Upper lobe of right lung (tissue), 1 donor: Measurements from ENCODE around the gene STK40. TPM values are rescaled to one million over a fixed set of nuclear protein-coding genes. Genes with fewer than 3 reads are reported as not detected.

Source experiments
- ATAC-seq: fragments of 200-7000 bp; cut with Tn5 transposase; one replicate; pipeline ENCODE4 v1.9.1; 2020; ENCODE audit warnings: mild to moderate bottlenecking, moderate library complexity
- DNase-seq: peaks from one replicate; pipeline ENCODE4 v3.0.0-alpha.2; 2020
- H3K27ac ChIP-seq: fragments of 200-600 bp; one replicate; pipeline ENCODE4 v1.8.0; 2022
- H3K27me3 ChIP-seq: fragments of 200-600 bp; one replicate; pipeline ENCODE4 v1.8.0; 2022; ENCODE audit warnings: mild to moderate bottlenecking
- H3K36me3 ChIP-seq: fragments of 200-600 bp; one replicate; pipeline ENCODE4 v1.8.0; 2022
- H3K4me1 ChIP-seq: fragments of 200-600 bp; one replicate; pipeline ENCODE4 v1.8.0; 2022
- H3K4me3 ChIP-seq: fragments of 200-600 bp; one replicate; pipeline ENCODE4 v1.8.0; 2022; ENCODE audit warnings: mild to moderate bottlenecking
- H3K9me3 ChIP-seq: fragments of 200-600 bp; one replicate; pipeline ENCODE4 v1.8.0; 2022
- intact Hi-C: fragments of 100-400 bp; cut with DNase I; formaldehyde crosslinking; loops from one replicate; pipeline ENCODE4 v1.11.0; 2022
- total RNA-seq: library from RNA; stranded (reverse); fragmentation: NEBNext Ultra II Directional; extraction: Animal tissue kit (Norgen Biotek cat#: 25700); gene quantifications from one replicate; pipeline ENCODE4 v1.2.1, GENCODE V29; 2021
- TF ChIP-seq, protein P1 (sequence below): fragments of 200-600 bp; IDR thresholded peaks from one replicate; pipeline ENCODE4 v1.8.0; 2022; ENCODE audit warnings: antibody characterized with exemption
- donor health status: DM: no; HTN: yes; CAD: no; lungs with severe emphysema.

Gene STK40
- total RNA-seq, 1 donor from 2014 or later, result 78.9 TPM

DNA sequence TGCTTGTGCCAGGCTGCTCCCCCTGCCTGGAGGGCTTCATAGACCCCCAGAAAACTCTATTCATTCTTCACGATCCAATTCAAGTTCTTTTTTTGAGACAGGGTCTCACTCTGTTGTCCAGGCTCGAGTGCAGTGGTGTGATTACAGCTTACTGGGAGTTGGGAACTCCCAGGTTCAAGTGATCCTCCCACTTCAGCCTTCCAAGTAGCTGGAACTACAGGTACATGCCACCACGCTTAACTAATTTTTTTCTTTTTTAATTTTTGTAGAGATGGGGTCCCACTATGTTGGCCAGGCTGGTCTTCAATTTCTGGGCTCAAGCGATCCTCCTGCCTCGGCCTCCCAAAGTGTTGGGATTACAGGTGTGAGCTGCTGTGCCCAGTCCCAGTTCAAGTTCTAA lies 4.3 kb downstream of the STK40 start:
- DNase-seq (no peak), ATAC-seq (no peak)
- no peaks in the 10 kb centered on the region for H3K9me3 ChIP-seq
- H3K36me3 ChIP-seq, result no peaks in the 10 kb centered on the region
- H3K27ac ChIP-seq, result peak overlapping the region; percentile 80
- TF ChIP-seq, protein P1, sequence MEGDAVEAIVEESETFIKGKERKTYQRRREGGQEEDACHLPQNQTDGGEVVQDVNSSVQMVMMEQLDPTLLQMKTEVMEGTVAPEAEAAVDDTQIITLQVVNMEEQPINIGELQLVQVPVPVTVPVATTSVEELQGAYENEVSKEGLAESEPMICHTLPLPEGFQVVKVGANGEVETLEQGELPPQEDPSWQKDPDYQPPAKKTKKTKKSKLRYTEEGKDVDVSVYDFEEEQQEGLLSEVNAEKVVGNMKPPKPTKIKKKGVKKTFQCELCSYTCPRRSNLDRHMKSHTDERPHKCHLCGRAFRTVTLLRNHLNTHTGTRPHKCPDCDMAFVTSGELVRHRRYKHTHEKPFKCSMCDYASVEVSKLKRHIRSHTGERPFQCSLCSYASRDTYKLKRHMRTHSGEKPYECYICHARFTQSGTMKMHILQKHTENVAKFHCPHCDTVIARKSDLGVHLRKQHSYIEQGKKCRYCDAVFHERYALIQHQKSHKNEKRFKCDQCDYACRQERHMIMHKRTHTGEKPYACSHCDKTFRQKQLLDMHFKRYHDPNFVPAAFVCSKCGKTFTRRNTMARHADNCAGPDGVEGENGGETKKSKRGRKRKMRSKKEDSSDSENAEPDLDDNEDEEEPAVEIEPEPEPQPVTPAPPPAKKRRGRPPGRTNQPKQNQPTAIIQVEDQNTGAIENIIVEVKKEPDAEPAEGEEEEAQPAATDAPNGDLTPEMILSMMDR, result no peak
- H3K4me3 ChIP-seq, result no peak overlapping the region
- intact Hi-C loops, result no loop called here
- H3K4me1 ChIP-seq, result peaks cover 54% of the 10 kb centered on the region
- H3K27me3 ChIP-seq, result no peaks in the 10 kb centered on the region

DNA sequence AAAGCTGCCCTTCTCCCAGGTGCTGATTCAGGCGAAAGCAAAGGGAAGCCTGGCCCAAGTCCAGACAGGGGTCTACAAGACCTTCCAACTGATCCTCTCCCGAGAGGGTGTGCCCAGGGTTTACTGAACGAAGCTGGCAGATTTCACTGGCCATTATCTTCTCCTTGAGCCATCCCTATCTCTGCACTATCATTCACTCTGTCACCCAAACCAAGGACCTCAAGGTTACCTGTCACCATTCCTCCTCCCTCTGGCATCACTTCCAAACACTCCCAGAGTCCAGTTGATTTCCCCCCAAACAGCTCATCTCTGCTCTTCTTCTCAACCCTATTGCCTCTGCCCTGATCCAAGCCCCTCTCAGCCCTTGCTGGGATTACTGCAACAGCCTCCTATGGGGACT lies 4.9 kb downstream of the STK40 start:
- Histone ChIP-seq H3K4me3 (no peak overlapping the region), H3K9me3 (no peaks in the 10 kb centered on the region), H3K4me1 (peaks cover 59% of the 10 kb centered on the region), H3K36me3 (no peaks in the 10 kb centered on the region), H3K27ac (peak overlapping the region; percentile 80), H3K27me3 (no peaks in the 10 kb centered on the region)
- no peak for DNase-seq
- no peak for ATAC-seq
- intact Hi-C loops, result no loop called here
- TF ChIP-seq, protein P1, result no peak

DNA sequence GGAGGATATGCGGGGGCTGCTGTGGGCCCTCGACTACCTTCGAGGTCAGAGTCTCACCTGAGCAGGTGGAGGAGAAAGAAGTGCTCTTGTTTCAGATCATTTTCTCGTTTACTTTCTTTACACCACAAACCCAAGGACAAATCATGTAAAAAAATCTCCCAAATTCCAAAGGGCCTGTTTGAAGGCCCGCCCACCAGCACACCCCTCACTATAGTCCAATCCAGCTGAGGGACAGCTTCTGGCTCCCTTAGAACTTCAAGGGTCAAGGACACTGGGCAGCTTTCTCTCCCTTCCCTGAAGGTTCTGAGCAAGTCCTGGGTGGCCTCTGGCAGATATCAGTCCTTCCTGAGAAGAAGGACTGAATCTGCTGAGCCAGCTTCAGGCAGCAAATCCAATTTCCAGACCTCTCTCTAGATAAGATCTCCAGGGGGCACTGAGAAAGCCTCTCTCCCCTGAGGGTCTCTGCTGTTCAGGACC lies 5.5 kb downstream of the STK40 start:
- H3K27me3 ChIP-seq, result no peaks in the 10 kb centered on the region
- DNase-seq (no peak), ATAC-seq (peak; percentile 18)
- H3K4me3 ChIP-seq, result no peak overlapping the region
- TF ChIP-seq, protein P1, result no peak
- intact Hi-C loops, result no loop called here
- H3K36me3 ChIP-seq, result no peaks in the 10 kb centered on the region
- H3K4me1 ChIP-seq, result peaks cover 65% of the 10 kb centered on the region
- H3K9me3 ChIP-seq, result no peaks in the 10 kb centered on the region
- H3K27ac ChIP-seq, result peak overlapping the region; percentile 80

DNA sequence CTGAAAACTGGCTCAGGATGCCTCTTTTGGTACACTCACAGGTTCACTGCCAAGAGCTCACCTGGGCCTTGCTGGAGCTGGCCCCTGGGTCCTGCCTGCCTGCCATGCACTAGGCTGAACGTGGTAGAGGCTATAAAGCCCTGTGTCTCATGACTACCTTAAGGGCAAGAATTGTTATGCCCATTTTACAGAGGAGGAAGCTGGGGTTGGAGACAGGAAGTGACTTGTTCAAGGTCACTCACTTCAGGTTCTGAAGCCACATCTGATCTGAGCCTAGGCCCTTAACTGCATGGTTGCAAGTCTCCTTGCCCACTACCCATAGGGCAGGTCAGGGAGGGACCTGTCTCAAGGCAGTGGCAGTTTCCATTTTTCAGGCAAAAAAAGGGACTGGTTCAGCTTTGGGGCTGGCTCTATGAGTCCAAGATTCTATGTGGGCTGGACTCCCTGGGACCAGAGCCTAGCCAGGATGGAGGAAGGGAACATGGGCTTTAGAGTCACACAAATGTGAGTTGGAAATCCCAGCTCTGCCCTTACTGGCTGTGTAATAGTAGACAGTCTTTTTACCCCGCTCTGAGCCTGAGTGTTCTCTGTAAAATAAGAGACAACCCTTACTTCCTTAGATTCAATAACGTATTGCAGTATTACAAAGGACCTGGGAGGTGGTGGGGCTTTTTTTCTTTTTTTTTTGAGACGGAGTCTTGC lies 7.8 kb downstream of the STK40 start:
- Histone ChIP-seq H3K4me1 (peaks cover 72% of the 10 kb centered on the region), H3K4me3 (no peak overlapping the region), H3K36me3 (no peaks in the 10 kb centered on the region), H3K27me3 (no peaks in the 10 kb centered on the region), H3K9me3 (no peaks in the 10 kb centered on the region), H3K27ac (peak overlapping the region; percentile 56)
- TF ChIP-seq, protein P1, result no peak
- intact Hi-C loops, result no loop called here
- DNase-seq (no peak), ATAC-seq (no peak)

DNA sequence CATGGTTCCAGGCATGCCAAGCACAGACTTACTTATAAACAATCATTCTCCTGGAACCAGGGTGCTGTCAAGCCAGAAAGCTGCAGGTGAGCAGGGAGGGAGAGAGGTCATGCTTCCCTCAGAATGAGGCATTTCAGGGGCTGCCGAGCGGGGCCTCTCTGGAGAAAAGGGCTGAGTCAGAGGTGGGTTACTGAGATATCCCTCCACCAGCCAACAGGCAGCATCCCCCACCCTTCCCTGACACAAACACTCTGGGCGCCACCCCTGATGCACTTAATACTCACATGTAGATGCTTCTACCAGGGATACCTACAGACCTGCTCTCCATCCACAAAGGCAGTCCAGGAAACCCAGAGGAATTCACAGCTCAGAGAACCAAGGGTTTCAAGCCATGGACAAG lies 13.1 kb downstream of the STK40 start:
- TF ChIP-seq, protein P1, result no peak
- no peaks in the 10 kb centered on the region for H3K27me3 ChIP-seq
- ATAC-seq, result no peak
- intact Hi-C loops, result no loop called here
- peaks cover 68% of the 10 kb centered on the region for H3K4me1 ChIP-seq
- H3K27ac ChIP-seq, result peak overlapping the region; percentile 96
- no peak for DNase-seq
- H3K4me3 ChIP-seq, result no peak overlapping the region
- H3K36me3 ChIP-seq, result no peaks in the 10 kb centered on the region
- no peaks in the 10 kb centered on the region for H3K9me3 ChIP-seq
